ENCODE measurements around the gene C4orf17.
"Not testable (repeated sequence)": the region's sequence is repeated elsewhere in the genome, so short reads cannot be mapped to it uniquely, and the experiment has no call there.

The C4orf17 gene

DNA sequence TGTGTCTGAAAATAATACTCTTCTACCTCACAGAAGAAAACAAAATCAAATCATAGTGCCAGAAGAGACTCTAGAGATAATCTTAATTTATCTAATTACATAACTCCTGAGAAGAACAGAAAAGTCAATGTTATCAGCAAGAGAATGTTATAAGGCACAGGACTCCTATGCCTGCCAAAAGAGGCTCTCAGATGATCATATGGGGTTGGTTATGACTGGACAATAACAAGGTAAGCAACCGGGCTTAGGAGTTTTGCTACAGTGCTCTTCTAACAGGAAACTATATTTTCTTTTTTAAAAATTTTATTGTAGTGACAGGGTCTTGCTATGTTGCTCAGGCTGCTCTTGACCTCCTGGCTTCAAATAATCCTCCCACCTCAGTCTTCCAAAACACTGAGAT lies 3.5 kb upstream of the C4orf17 start:
- peaks cover 3% of the 10 kb centered on the region for H3K36me3 Mint-ChIP-seq
- H3K27ac Mint-ChIP-seq, result peak overlapping the region; percentile 84
- peak overlapping the region; percentile 46 for H3K4me3 Mint-ChIP-seq
- peaks cover 57% of the 10 kb centered on the region for H3K4me1 Mint-ChIP-seq (ENCODE audit: low read depth)
- H3K27me3 Mint-ChIP-seq, result no peaks in the 10 kb centered on the region
- no peaks in the 10 kb centered on the region for H3K9me3 Mint-ChIP-seq (ENCODE audit: low read depth)

DNA sequence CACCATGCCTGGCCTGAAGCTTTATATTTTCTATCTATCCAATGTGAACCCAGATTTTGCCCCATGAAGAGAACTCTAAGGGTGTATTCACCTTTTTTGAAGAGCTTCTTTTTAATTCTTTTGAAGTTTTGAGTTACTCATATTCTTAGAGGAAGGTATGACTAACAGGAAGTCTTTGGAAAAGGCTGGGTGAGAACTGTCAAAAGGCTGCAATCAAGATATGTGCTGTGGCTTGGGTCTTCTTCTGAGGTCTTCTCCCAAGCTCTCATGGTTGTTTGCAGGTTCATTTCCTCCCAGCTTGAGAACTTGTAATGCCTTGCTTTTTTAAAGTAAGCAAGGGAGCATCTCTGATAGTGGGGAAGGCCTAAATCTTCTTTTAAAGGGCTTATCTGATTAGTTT lies 3.1 kb upstream of the C4orf17 start:
- Mint-ChIP-seq H3K4me3 (peak overlapping the region; percentile 46), H3K36me3 (peaks cover 3% of the 10 kb centered on the region), H3K27me3 (no peaks in the 10 kb centered on the region), H3K27ac (peak overlapping the region; percentile 84), H3K9me3 (ENCODE audit: low read depth) (no peaks in the 10 kb centered on the region), H3K4me1 (ENCODE audit: low read depth) (peaks cover 57% of the 10 kb centered on the region)

DNA sequence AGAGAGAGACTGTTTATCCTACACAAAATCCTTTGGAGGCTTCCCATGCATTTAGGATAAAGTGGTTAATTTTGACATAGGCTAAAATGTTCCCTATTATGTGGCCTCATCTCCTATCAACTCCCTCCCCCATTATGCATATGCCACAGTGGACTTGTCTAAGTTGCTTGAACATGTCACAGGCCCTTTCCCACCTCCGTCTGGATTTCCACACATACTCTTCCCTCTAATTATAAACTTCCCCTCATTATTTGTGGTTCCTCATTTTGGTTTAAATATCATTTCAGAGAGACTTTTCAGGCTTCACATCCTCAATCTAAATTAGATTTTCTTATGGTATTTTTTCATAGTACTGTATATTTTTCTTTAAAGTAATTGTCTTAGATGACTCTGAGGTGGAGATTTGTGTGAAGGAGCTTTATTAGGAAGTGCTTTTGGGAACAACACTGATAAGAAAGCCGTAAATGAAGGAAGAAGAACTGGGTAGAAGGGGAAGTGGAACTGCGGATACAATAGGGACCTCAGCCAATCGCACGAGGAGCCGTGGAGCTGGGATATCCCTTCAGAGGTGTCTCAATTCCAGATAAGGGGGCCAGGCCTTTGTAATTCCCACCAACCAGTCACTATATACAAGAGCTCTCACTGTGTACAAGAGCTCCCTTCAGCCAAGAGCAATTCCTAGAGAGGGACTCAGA lies 7.9 kb downstream of the C4orf17 start:
- Mint-ChIP-seq H3K9me3 (ENCODE audit: low read depth) (no peaks in the 10 kb centered on the region), H3K4me1 (ENCODE audit: low read depth) (no peaks in the 10 kb centered on the region), H3K27me3 (peaks cover 2% of the 10 kb centered on the region), H3K27ac (no peak overlapping the region), H3K4me3 (no peak overlapping the region), H3K36me3 (no peaks in the 10 kb centered on the region)

DNA sequence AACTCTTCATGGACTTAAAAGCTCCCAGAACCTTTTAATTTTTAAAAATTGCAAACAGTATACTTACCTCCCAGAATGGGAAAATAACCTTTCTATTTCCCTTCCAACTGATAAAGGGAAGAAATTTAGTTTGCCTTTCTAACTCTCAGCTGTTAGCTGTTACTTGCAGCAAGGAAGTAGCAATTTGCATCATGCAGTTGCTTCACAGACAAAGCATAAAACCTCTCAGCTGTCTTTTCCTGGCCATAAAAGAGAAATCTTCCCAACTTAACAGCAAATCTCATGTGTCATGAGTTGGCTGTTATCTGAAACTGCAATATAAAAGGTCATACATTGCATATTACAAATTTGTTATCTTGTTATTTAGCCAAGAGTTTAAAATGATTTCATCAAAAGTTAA lies 18.4 kb downstream of the C4orf17 start:
- Mint-ChIP-seq H3K9me3 (ENCODE audit: low read depth) (peaks cover 3% of the 10 kb centered on the region), H3K27ac (no peak overlapping the region), H3K36me3 (no peaks in the 10 kb centered on the region), H3K27me3 (peaks cover 2% of the 10 kb centered on the region), H3K4me1 (ENCODE audit: low read depth) (no peaks in the 10 kb centered on the region), H3K4me3 (no peak overlapping the region)

DNA sequence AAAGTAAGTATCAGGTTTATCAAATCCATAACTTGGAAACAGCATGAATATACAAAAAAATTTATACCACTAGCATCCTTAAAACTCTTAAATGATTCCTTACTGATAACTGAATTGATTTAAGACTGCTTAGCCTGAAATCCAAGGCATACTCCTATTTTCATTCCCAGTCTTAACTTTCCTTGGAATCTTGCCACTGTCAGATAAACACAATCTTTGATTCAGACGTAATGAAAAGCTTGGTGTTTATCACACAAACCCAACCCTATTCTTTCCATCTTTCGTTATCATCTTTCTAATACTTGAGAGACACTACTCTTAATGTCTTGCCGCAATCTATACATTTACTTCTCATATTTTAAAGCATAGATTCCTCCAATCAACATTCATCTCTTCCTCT lies 19.1 kb downstream of the C4orf17 start:
- peaks cover 3% of the 10 kb centered on the region for H3K9me3 Mint-ChIP-seq (ENCODE audit: low read depth)
- H3K4me1 Mint-ChIP-seq (ENCODE audit: low read depth), result no peaks in the 10 kb centered on the region
- no peaks in the 10 kb centered on the region for H3K36me3 Mint-ChIP-seq
- no peak overlapping the region for H3K4me3 Mint-ChIP-seq
- no peak overlapping the region for H3K27ac Mint-ChIP-seq
- H3K27me3 Mint-ChIP-seq, result peaks cover 2% of the 10 kb centered on the region

DNA sequence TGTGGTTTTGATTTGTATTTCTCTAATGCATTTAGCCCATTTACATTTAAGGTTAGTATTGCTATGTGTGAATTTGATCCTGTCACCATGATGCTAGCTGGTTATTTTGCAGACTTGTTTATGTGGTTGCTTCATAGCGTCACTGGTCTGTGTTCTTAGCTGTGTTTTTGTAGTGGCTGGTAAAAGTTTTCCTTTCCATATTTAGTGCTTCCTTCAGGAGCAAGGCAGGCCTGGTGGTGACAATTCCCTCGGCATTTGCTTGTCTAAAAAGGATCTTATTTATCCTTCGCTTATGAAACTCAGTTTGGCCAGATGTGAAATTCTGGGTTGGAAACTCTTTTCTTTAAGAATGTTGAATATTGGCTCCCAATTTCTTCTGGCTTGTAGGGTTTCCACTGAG lies 23.9 kb downstream of the C4orf17 start:
- not testable (repeated sequence) for H3K27me3 Mint-ChIP-seq; H3K4me1 Mint-ChIP-seq (ENCODE audit: low read depth); H3K4me3 Mint-ChIP-seq; H3K36me3 Mint-ChIP-seq; H3K27ac Mint-ChIP-seq; H3K9me3 Mint-ChIP-seq (ENCODE audit: low read depth)

DNA sequence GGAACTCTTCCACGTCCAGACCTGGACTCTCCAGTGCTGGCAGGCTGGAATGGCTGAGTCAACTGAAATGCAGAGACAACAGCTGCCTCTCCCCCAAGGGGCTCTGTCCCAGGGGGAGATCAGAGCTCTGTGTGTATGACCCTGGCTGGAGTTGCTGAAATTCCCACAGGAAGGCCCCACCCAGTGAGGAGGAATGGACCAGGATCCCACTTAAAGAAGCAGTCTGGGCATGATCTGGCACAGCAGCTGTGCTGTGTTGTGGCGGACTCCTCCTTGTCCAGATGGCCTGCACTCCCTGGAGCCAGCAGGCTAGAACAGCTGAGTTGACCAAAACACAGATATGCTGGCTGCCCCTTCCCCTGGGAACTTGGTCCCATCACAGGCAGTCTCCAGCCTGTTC lies 25.4 kb downstream of the C4orf17 start:
- H3K4me1 Mint-ChIP-seq (ENCODE audit: low read depth), result no peaks in the 10 kb centered on the region
- no peak overlapping the region for H3K4me3 Mint-ChIP-seq
- no peak overlapping the region for H3K27ac Mint-ChIP-seq
- H3K36me3 Mint-ChIP-seq, result no peaks in the 10 kb centered on the region
- peaks cover 2% of the 10 kb centered on the region for H3K27me3 Mint-ChIP-seq
- peaks cover 3% of the 10 kb centered on the region for H3K9me3 Mint-ChIP-seq (ENCODE audit: low read depth)

DNA sequence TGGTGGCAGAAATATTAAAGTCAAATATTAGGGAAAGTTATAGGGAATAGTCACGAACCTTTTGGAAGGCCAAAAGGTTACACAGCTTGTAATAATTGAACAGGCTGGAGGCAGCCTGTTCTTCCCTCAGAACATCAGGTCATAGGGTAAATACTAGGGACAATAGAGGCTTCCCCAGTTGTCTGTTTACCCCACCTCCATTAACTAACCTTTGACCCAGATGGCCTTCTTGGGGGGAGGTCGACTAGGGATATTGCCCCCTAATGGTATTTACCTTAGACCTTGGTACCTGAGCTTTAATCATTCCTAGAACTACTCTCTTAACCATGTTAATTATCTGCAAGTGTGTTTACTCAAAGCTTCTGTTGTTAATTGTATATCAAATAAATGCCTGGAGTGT lies 26.0 kb downstream of the C4orf17 start:
- Mint-ChIP-seq H3K27me3 (no peaks in the 10 kb centered on the region), H3K27ac (no peak overlapping the region), H3K36me3 (no peaks in the 10 kb centered on the region), H3K4me1 (ENCODE audit: low read depth) (no peaks in the 10 kb centered on the region), H3K9me3 (ENCODE audit: low read depth) (peaks cover 3% of the 10 kb centered on the region), H3K4me3 (no peak overlapping the region)

DNA sequence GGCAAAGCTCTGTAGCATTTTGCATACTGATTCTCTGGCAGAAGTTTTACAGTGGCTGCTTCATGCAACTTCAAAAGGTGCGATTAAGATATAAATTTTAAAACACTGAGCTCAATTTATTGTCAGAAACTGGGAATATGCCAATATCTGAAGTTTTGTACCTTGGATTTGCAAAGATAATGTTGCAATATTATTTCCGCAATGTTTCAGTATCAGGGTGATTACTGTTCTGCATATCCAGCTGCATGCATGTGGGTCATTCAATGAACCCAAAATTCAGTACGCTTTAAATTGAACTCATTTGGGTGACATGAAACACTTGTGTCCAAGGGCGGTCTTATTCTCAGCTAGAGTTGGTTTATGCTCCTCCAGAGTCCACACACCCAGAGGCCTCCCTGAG lies 26.9 kb downstream of the C4orf17 start:
- H3K4me1 Mint-ChIP-seq (ENCODE audit: low read depth), result no peaks in the 10 kb centered on the region
- no peaks in the 10 kb centered on the region for H3K36me3 Mint-ChIP-seq
- no peak overlapping the region for H3K27ac Mint-ChIP-seq
- H3K27me3 Mint-ChIP-seq, result no peaks in the 10 kb centered on the region
- peaks cover 3% of the 10 kb centered on the region for H3K9me3 Mint-ChIP-seq (ENCODE audit: low read depth)
- no peak overlapping the region for H3K4me3 Mint-ChIP-seq

DNA sequence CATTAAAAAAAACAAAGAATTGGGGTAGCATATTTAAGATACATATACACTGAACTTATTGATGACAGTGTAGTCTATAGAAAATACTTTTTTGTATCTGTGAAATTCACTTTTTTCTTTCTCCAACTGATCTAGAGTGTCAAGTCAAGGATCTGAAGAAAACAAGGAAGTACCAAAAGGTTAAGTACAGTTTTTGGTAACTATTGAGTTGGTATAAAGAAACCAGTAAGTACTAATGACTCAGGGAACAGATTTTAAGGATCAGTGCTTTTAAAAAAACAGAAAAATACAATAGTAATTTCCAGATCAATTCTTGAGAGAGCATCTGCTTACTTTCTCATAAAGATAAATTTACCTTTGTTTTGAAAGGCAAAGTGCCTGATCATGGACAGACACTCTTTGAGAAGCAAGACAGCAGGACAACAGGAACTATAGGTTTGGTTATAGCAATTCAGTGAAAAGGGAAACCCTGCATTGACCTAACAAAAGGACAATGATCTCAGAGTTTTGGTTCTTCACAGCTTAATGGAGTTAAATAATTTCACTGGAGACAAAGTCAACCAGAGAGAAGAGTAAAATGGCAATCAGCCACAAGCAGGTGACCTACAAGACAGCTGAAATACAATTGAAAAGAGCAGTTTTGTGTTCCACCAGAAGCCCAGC lies 29.6 kb downstream of the C4orf17 start:
- no peaks in the 10 kb centered on the region for H3K4me1 Mint-ChIP-seq (ENCODE audit: low read depth)
- no peaks in the 10 kb centered on the region for H3K36me3 Mint-ChIP-seq
- peaks cover 4% of the 10 kb centered on the region for H3K9me3 Mint-ChIP-seq (ENCODE audit: low read depth)
- no peaks in the 10 kb centered on the region for H3K27me3 Mint-ChIP-seq
- no peak overlapping the region for H3K4me3 Mint-ChIP-seq
- H3K27ac Mint-ChIP-seq, result no peak overlapping the region

DNA sequence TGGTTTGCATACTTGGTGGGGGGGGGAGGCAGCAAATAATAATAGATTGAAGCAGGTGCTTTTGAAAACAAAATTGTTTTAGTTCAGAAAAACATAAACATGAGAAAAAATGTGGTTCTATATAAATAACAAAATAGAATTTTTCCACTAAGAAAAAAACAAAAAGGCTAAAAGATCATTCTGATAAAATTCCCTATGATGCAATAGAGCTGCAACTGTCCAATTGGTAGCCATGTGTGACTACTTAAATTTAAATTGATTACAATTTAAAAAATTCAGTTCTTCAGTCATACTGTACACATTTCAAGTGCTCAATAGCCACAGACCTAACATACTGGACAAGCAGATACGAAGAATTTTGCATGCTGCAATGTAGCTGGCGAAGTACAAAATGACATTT lies 42.1 kb downstream of the C4orf17 start:
- H3K4me1 Mint-ChIP-seq (ENCODE audit: low read depth), result no peaks in the 10 kb centered on the region
- peaks cover 15% of the 10 kb centered on the region for H3K36me3 Mint-ChIP-seq
- H3K27me3 Mint-ChIP-seq, result no peaks in the 10 kb centered on the region
- no peak overlapping the region for H3K27ac Mint-ChIP-seq
- H3K9me3 Mint-ChIP-seq (ENCODE audit: low read depth), result no peaks in the 10 kb centered on the region
- no peak overlapping the region for H3K4me3 Mint-ChIP-seq

DNA sequence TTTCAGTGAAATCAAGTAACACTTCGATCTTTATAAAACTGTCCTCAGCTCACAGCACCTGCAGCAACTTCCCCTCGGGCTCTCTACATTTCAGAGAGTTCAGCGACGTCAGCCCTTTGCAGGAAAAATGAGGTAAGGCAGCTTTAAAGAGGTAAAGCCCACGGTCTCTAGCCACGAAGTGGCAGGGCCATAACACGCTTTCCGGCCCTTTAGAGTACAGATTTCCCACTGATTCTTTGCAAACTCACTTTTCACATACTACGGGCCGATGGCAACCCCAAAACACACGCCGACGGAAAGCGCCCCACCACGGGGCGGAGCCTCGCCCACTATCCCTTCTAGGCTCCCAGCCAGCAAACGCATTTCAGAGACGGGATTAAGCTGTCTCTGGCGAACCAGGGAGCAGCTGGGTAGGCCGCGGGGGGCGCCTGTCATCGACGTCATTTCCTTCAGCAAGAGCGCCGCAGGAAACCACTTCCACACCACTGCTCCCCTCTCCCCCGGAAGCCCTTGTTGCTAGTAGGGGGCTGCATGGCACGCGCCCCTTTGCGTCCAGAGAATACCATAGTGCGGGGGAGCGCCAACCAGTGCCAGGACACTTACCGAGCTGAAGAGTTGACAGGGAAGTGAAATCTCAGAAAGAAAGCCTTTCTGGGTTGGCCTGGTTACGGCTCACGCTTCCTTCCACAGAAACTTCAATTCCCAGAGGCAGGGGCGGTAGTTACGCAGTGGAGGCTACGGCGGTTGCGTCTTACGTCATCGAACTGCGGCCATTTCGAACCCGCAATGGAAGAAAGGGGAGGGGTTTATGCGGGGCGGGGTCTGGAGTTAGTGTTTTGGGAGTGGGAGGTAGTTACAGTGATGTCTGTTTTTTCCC lies 52.7 kb downstream of the C4orf17 start, which contains the start of gene TRMT10A:
TRMT10A (minus strand) TSS at position 730 of the 877 bp plus-strand sequence. CDS start 4,701 bp downstream, outside the sequence.
- H3K9me3 Mint-ChIP-seq (ENCODE audit: low read depth), result no peaks in the 10 kb centered on the region
- peaks cover 9% of the 10 kb centered on the region for H3K27me3 Mint-ChIP-seq
- no peaks in the 10 kb centered on the region for H3K36me3 Mint-ChIP-seq
- H3K27ac Mint-ChIP-seq, result peak within 1 kb of the TSS; percentile 96
- H3K4me1 Mint-ChIP-seq (ENCODE audit: low read depth), result peaks cover 23% of the 10 kb centered on the region
- H3K4me3 Mint-ChIP-seq, result peak within 1 kb of the TSS; percentile 91

DNA sequence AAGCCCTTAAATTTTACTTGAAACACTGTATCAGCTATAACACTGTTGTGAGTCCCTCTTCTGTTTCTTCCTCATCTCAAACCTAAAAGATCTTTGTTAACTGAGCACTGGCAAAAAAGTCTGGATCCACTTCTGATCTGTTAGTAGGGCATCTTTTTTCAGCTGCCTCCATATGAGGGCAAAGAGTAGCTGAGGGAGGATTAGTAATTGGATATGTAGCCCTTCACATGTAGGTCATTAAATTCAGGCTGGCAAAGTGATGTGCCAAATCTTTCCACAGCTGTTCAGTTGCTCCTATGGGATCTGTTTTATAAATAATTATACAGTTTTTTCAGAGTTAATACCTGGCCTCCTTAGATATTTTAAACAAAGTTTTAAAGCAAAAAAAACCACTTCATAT lies 54.1 kb downstream of the C4orf17 start:
- peaks cover 23% of the 10 kb centered on the region for H3K4me1 Mint-ChIP-seq (ENCODE audit: low read depth)
- peak overlapping the region; percentile 91 for H3K4me3 Mint-ChIP-seq
- no peaks in the 10 kb centered on the region for H3K36me3 Mint-ChIP-seq
- peaks cover 16% of the 10 kb centered on the region for H3K27me3 Mint-ChIP-seq
- H3K27ac Mint-ChIP-seq, result no peak overlapping the region
- no peaks in the 10 kb centered on the region for H3K9me3 Mint-ChIP-seq (ENCODE audit: low read depth)

DNA sequence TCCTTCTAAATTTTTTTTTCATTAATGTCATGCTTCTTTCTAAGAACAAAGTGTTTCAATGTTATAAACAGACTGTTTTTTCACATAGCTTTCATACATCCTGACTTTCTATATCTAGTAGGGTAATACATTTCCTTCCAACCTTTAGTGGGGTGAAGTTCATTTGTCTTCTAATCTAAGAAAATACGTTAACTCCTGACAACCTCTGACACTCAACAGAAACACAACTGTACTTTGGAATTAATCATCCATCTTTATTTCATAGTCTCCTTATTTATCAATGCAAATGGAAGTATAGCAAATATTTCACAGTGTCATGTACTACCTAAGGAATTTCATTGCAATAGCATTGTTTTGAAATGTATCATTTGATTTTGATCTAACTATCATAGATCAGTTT lies 61.1 kb downstream of the C4orf17 start:
- H3K4me3 Mint-ChIP-seq, result no peak overlapping the region
- no peaks in the 10 kb centered on the region for H3K9me3 Mint-ChIP-seq (ENCODE audit: low read depth)
- H3K36me3 Mint-ChIP-seq, result no peaks in the 10 kb centered on the region
- no peaks in the 10 kb centered on the region for H3K4me1 Mint-ChIP-seq (ENCODE audit: low read depth)
- no peak overlapping the region for H3K27ac Mint-ChIP-seq
- peaks cover 26% of the 10 kb centered on the region for H3K27me3 Mint-ChIP-seq

All from activated naive CD8-positive, alpha-beta T cell (primary cell).